A549 (cell line): ENCODE data around the gene ASB18. TPM values are rescaled to one million over a fixed set of nuclear protein-coding genes. Genes with fewer than 3 reads are reported as not detected.
A peak's percentile ranks its signal among the peaks of the same experiment; 100 is the strongest.

Source experiments
- ATAC-seq, 2 experiments: fragments of 200-7000 bp in 1 of 2; fragments of >200 bp in 1 of 2; cut with Nextera tagmentation in 1 of 2; cut with Tn5 transposase in 1 of 2; 3 replicates each; pipeline versions ENCODE4 v1.8.0 to v1.9.1; 2018 to 2020; ENCODE audit warnings: mild to moderate bottlenecking in 1 of 2, moderate library complexity in 1 of 2
- CTCF ChIA-PET: fragments of 300-600 bp; sonication (Branson Sonifier 250); formaldehyde crosslinking; extraction: SDS; loops from one replicate; lab custom pipeline; 2021; ENCODE audit warnings: antibody characterized with exemption, inconsistent platforms; lab: Yijun Ruan, JAX
- POLR2A ChIA-PET: fragments of 350-600 bp; formaldehyde crosslinking; extraction: SDS; loops from one replicate; lab custom pipeline; 2021; ENCODE audit warnings: antibody characterized with exemption, inconsistent platforms; lab: Yijun Ruan, JAX
- DNase-seq, 2 experiments: peaks; one replicate each; pipeline versions ENCODE4 v3.0.0 to v3.0.0-alpha.2; 2011 to 2016; ENCODE audit warnings: low read depth in 1 of 2, low spot score in 1 of 2
- FAIRE-seq: peaks from 2 replicates; lab custom pipeline; 2011; peaks lifted over from hg19 to GRCh38; lab: Jason Lieb, UNC
- H3K27ac ChIP-seq, 2 experiments: fragments of >200 bp; sonication (Bioruptor Twin); formaldehyde crosslinking; 3 replicates each; pipeline ENCODE4 v1.5.1; 2016 to 2017
- H3K4me1 ChIP-seq: fragments of >200 bp; sonication (Bioruptor Twin); formaldehyde crosslinking; 3 replicates; pipeline ENCODE4 v1.6.1; 2016
- H3K4me2 ChIP-seq: fragments of >200 bp; sonication (Bioruptor Twin); formaldehyde crosslinking; 3 replicates; pipeline ENCODE4 v1.6.1; 2016
- H3K4me3 ChIP-seq: fragments of >200 bp; sonication (Bioruptor Twin); formaldehyde crosslinking; 3 replicates; pipeline ENCODE4 v1.5.1; 2016
- H3K9me3 ChIP-seq: fragments of >200 bp; sonication (Bioruptor Twin); formaldehyde crosslinking; 3 replicates; pipeline ENCODE4 v1.6.1; 2016
- BHLHE40 ChIP-seq: IDR thresholded peaks from 2 replicates; pipeline ENCODE4 v1.6.1; 2012; ENCODE audit warnings: low read depth, low read length, inconsistent platforms
- CHD4 ChIP-seq: fragments of 200-600 bp; sonication (generic); IDR thresholded peaks from 2 replicates; pipeline ENCODE4 v1.6.1; 2016; ENCODE audit warnings: antibody characterized with exemption, mild to moderate bottlenecking, borderline replicate concordance
- FOXS1 ChIP-seq: fragments of 250-450 bp; sonication (Bioruptor Pico); IDR thresholded peaks from 2 replicates; pipeline ENCODE4 v1.5.0; 2020; ENCODE audit warnings: mild to moderate bottlenecking, moderate library complexity
- GATA3 ChIP-seq: IDR thresholded peaks from 2 replicates; pipeline ENCODE4 v1.6.1; 2012; ENCODE audit warnings: borderline replicate concordance
- HDAC2 ChIP-seq: fragments of 200-600 bp; sonication (generic); IDR thresholded peaks from 2 replicates; pipeline ENCODE4 v1.6.1; 2016
- HES2 ChIP-seq: fragments of >200 bp; sonication (Bioruptor Twin); formaldehyde crosslinking; IDR thresholded peaks from 2 replicates; pipeline ENCODE4 v1.6.1; 2016
- HOXB13 ChIP-seq: fragments of 250-450 bp; sonication (Bioruptor Pico); IDR thresholded peaks from 2 replicates; pipeline ENCODE4 v1.5.0; 2020; ENCODE audit warnings: low read depth, mild to moderate bottlenecking, moderate library complexity
- PBX3 ChIP-seq: IDR thresholded peaks from 2 replicates; pipeline ENCODE4 v1.6.1; 2012
- PHF8 ChIP-seq: fragments of 200-600 bp; sonication (generic); IDR thresholded peaks from 2 replicates; pipeline ENCODE4 v1.6.1; 2016; ENCODE audit warnings: low read depth, mild to moderate bottlenecking, antibody characterized with exemption, moderate library complexity, borderline replicate concordance
- POLR2A ChIP-seq: IDR thresholded peaks from 2 replicates; pipeline ENCODE4 v1.6.1; 2012; ENCODE audit warnings: mild to moderate bottlenecking, low read length
- SMC3 ChIP-seq: fragments of >200 bp; sonication (Bioruptor Twin); formaldehyde crosslinking; IDR thresholded peaks from 3 replicates; pipeline ENCODE4 v1.6.1; 2018; ENCODE audit warnings: inconsistent platforms
- TFCP2L1 ChIP-seq: fragments of 250-450 bp; sonication (Bioruptor Pico); IDR thresholded peaks from 2 replicates; pipeline ENCODE4 v1.5.0; 2021; ENCODE audit warnings: mild to moderate bottlenecking
- ZSCAN20 ChIP-seq: fragments of 250-450 bp; sonication (Bioruptor Pico); IDR thresholded peaks from 2 replicates; pipeline ENCODE4 v1.8.0; 2022; ENCODE audit warnings: mild to moderate bottlenecking, moderate library complexity
- WGBS: methylation state at CpG from one replicate; pipeline ENCODE4 v1.1.6; 2017; ENCODE audit errors: missing lambda C conversion rate; 5-methylcytosine and 5-hydroxymethylcytosine counted together
- polyA plus RNA-seq, 4 experiments: library from polyadenylated mRNA; depleted of rRNA in 3 of 4; stranded (reverse); fragments of >200 nt; fragmentation: RNase III in 1 of 4; extraction: RNeasy Plus Mini Kit Qiagen cat#74134 plus additional on column Dnase treatment in 1 of 4; gene quantifications; 2 replicates in 3 of 4; 3 replicates in 1 of 4; pipeline ENCODE4 v1.2.3, GENCODE V29; 2011 to 2017
- TF ChIP-seq, protein P1 (sequence below): fragments of 150-350 bp; IDR thresholded peaks from 2 replicates; pipeline ENCODE4 v1.6.1; 2014; ENCODE audit warnings: low read depth, mild to moderate bottlenecking, low read length
- TF ChIP-seq, protein P2 (sequence below): IDR thresholded peaks from 2 replicates; pipeline ENCODE4 v1.6.1; 2012; ENCODE audit warnings: low read depth, borderline replicate concordance

The ASB18 gene
- polyA plus RNA-seq, 2 of the 4 experiments (the other 2 are of a cell fraction) = not detected

DNA sequence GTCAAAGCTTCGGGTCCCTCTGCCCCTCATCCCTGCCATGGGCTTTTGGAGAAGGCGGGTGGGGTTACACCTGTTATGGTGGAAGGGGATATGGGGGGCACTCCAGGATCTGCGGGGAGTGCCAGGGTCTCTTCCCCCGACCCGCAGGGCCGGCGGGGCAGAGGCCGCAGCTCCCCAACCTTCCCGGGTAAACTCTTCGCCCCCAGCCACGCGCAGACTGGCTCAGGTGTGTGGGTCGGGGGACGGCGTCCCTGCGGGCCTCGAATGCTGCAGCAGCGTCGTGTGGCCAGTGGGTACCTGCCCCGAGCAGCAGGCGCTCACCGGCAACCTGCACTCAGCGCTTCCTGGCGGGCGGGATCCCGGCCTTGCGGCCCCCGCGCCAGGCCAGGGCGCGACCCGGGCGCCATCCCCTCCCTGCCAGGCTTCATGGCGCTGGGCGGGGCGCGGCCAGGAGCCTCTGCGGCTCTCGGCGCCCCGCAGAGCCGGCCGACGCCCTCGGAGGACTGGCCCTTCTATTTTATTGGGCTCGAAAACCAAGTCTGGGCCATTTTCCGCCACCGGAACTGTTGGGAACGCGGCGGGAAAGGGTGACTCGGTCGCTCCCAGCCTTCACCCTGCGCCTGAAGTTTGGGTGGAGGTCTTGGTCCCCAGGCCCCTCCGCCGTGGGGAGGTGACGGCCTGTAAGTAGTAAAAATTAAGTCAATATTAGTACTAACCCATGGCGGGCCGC lies 100.6 kb downstream of the ASB18 start:
- CTCF ChIA-PET = interaction anchor here (1.2 to 3.0 kb wide), 3 partner anchors 13 to 33 kb away, joined by 3 to 22 read pairs (median 5); no protein-coding TSS in a partner anchor
- FAIRE-seq = no peak
- H3K4me3 ChIP-seq = no peak overlapping the region

GRCh38 chr2:236162882-236163470 lies 101.2 kb downstream of the ASB18 start:
- Histone ChIP-seq H3K4me2 (no peak overlapping the region), H3K27ac (no peak overlapping the region), H3K4me3 (no peak overlapping the region), H3K4me1 (0 out of 3 replicates have a peak, but pooled peaks cover 4% of the 10 kb centered on the region), H3K9me3 (no peaks in the 10 kb centered on the region)
- WGBS = 89% methylated on average over 21 of the region's 33 CpGs
- DNase-seq (no peak), FAIRE-seq (no peak), ATAC-seq (no peak)
- CTCF ChIA-PET = interaction anchor here (1.2 to 3.0 kb wide), 3 partner anchors 14 to 32 kb away, joined by 3 to 22 read pairs (median 5); no protein-coding TSS in a partner anchor
- TF ChIP-seq, protein P1, sequence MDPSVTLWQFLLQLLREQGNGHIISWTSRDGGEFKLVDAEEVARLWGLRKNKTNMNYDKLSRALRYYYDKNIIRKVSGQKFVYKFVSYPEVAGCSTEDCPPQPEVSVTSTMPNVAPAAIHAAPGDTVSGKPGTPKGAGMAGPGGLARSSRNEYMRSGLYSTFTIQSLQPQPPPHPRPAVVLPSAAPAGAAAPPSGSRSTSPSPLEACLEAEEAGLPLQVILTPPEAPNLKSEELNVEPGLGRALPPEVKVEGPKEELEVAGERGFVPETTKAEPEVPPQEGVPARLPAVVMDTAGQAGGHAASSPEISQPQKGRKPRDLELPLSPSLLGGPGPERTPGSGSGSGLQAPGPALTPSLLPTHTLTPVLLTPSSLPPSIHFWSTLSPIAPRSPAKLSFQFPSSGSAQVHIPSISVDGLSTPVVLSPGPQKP = no peak
- TF ChIP-seq HES2 (no peak), CHD4 (no peak), SMC3 (no peak), HDAC2 (no peak), PBX3 (no peak)
- TF ChIP-seq, protein P2, sequence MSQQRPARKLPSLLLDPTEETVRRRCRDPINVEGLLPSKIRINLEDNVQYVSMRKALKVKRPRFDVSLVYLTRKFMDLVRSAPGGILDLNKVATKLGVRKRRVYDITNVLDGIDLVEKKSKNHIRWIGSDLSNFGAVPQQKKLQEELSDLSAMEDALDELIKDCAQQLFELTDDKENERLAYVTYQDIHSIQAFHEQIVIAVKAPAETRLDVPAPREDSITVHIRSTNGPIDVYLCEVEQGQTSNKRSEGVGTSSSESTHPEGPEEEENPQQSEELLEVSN = no peak
- POLR2A ChIA-PET = no interaction called here

More for the DNA sequence above, 100.6 kb downstream of the ASB18 start:
- Histone ChIP-seq H3K9me3 (no peaks in the 10 kb centered on the region), H3K27ac (no peak overlapping the region), H3K4me1 (peaks cover 6% of the 10 kb centered on the region; the same call in 2 of the 3 replicates), H3K4me2 (no peak overlapping the region)
- ATAC-seq (no peak), DNase-seq (no peak)
- 94% methylated on average over 54 of the region's 59 CpGs for WGBS
- POLR2A ChIA-PET = no interaction called here
- no peak for TF ChIP-seq HOXB13
- TF ChIP-seq ZSCAN20 (CRISPR knock-in tag) = no peak
- no peak for TF ChIP-seq BHLHE40
- TF ChIP-seq, all 56 proteins: peak for 0

DNA sequence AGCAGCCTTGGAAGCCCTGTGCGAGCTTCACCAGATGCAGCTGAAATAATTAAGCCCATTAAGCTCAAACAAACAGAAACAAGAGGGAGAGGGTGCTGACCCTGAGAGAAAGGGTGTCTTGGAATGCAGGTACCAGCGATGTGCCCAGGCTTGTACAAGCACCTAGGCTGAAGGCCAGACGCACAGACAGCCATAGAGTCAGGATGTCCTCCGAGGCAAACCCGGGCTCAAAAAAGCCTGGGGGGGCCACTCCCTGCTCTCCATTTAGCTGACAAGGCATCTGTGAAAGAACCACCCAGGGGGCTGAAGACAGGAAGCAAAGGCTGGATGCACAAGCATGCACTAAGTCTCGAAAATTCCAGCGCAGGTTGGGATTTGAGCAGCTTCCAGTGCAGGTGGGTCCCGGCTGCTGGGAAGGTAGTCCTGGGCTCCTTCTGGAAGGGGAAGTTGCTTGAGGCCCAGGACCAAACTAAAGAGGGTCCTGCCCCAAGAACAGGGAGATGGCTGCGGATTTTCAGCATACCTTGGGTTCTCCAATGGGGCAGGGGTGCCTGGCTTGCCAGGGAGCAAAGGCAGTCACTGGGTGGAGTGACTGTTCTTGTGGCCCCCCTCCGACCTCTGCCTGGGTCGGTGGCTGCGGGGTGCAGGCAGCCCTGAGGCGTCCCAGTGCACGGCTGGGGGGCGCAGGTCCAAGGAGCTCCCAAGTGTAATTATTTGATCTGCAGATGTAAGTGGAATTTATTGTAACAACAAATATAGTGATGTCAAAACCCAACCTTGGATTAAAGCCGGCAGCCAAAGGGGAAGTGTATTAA lies 102.0 kb downstream of the ASB18 start:
- CTCF ChIA-PET = interaction anchor here (1.2 to 3.0 kb wide), 3 partner anchors 14 to 32 kb away, joined by 3 to 22 read pairs (median 5); no protein-coding TSS in a partner anchor
- FAIRE-seq (no peak), DNase-seq (no peak), ATAC-seq (no peak)
- POLR2A ChIA-PET = no interaction called here
- Histone ChIP-seq H3K4me3 (no peak overlapping the region), H3K27ac (peak overlapping the region in 1 of 2 experiments; percentile 49; a peak in 1 of 6 replicates), H3K4me2 (no peak overlapping the region), H3K4me1 (0 out of 3 replicates have a peak, but pooled peaks cover 4% of the 10 kb centered on the region), H3K9me3 (no peaks in the 10 kb centered on the region)
- 71% methylated on average over 16 of the region's 16 CpGs for WGBS
- TF ChIP-seq BHLHE40 (no peak), TFCP2L1 (CRISPR knock-in tag) (no peak), PHF8 (no peak), GATA3 (no peak), POLR2A (no peak), FOXS1 (CRISPR knock-in tag) (no peak), HDAC2 (no peak)
